NCI-H226 (cell line): ENCODE results near the gene MRPL46.
"Not testable (repeated sequence)": the region's sequence is repeated elsewhere in the genome, so short reads cannot be mapped to it uniquely, and the experiment has no call there.

Source experiments
- DNase-seq: peaks from one replicate; pipeline ENCODE4 v3.0.0-alpha.2; 2015

Gene MRPL46

DNA sequence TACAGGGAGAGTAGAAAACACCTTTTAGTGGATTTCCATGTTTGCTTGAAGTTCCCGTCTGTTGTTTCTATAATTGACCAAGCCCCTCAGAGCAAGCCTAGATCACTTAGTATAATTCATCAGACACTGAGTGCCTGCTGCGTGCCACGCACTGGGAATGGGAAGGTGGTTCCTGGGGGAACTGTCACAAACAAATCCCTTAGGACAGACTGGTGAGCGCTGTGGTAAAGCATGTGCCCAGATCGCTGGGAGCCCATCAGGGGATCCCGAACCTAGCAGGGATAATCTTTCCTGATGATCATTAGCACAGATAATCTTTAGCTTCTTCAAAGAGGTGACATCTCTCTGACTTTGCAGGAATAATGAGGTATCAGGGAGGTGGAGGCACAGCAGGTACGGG is 9.9 kb upstream of the MRPL46 start:
- no peak for DNase-seq

- peak; percentile 24 for DNase-seq
Measured at GRCh38 chr15:88476635-88477060, 9.5 kb upstream of the MRPL46 start.

GRCh38 chr15:88473661-88474293 is 6.6 kb upstream of the MRPL46 start:
- not testable (repeated sequence) for DNase-seq

DNA sequence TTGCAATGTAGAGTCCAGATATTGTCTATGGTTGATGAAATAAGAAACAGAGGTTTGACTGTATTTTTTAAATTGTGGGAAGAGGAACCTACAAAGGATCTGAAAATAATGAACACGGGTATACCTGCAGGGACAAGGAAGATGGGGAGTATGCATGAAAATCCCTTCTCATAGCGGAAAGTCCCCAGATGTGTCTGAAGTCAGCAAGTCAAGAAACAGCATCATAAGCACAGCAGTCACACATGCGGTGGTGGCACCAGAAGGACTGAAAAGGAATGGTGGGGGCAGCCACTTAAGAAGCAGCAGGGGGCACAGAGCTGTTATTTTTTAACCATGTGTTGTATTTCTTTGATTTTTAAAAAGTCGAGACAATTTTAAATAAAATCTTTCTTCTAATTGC is 5.0 kb upstream of the MRPL46 start:
- DNase-seq, result no peak

DNA sequence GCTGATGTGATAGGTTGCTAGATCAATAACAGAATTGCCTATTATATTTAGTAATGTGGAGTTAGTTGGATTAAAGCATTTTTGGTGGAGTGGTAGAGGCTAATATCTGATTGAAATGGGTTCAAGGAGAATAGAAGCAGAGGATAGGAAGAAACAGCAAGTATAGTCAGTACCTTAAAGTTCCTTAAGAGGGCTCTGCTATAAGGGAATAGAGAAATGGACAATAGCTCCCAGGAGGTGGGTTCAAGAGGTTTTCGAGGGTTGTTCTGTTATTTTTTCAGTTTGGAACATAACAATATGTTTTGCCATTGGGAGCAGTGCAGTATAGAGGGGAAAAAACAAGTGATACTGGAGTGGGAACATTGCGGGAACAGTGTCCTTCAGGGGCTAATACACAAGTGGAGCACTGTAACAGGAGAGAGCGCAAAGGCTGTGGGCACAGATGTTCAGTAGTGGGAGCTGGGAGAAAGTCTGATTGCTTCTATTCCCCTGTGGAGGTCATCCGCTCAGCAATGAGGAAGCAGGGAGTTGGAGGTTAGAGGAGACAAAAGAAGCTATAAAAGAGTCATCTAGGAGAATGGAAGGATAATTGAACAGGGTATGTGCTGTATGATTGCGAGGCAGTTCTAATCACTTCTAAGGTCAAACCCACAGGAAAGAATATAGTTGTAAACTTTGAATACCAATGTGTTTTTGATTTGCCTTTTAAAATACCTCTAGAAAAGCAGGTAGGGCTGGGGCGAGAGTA is 3.6 kb upstream of the MRPL46 start:
- DNase-seq, result no peak

DNA sequence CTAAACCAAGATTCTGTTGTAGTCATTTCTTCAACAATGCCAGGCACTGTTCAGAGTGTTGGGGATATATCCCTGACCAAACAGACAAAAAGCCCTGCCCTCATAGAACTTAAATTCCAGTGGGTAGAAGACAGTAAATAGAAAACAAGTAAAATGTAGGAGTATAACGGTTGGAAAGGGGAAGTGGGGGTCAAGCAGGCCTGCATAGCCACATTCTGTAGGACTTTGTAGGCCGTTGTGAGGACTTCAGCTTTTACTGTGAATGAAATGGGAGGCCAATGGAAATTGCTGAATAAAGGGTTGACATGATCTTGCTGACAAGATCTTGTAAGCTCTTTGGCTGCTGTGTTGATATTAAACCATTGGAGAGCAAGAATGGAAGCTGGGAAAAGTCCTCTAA is 2.1 kb upstream of the MRPL46 start:
- DNase-seq, result no peak

DNA sequence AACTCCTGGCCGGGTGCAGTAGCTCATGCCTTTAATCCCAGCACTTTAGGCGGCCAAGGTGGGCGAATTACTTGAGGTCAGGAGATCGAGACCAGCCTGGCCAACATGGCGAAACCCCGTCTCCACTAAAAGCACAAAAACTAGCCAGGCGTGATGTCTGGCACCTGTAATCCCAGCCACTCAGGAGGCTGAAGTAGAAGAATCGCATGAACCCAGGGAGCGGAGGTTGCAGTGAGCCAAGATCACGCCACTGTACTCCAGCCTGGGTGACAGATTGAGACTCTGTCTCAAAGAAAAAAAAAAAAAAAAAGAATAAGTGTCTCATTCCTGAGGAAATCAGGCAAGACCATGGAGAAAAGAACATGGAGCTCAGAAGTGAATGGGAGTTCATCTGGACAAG is 1.5 kb upstream of the MRPL46 start:
- DNase-seq, result not testable (repeated sequence)

- no peak for DNase-seq
Measured at GRCh38 chr15:88467935-88468528, 844 bp upstream of the MRPL46 start.

DNA sequence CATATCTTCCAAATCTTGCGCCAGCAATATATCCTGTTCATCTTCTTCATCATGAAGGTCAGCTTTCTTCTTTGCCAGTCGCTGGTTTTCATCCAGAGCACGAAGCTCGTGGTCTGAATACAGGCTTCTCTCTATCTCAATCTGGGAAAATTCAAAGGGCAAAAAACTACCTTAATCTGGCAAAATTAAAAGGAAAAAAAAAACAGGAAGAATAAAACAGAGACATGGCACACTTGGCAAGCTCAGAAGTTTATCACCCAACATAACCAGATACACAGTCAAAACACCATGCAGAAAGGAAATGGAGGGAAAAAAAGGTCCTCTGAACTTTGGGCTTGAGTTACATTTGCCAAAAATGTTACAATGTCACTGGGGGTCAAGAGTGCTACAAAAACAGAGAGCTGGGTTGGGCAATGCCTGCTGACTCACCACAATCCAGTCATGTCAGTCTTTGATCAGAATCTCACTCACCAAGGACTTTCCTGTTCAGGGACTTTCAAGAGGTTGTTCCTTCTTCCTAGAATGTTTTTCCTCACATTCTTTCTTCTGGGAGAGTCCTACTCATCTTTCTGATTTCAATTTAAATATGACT is 1.5 kb downstream of the MRPL46 start:
- DNase-seq, result no peak

DNA sequence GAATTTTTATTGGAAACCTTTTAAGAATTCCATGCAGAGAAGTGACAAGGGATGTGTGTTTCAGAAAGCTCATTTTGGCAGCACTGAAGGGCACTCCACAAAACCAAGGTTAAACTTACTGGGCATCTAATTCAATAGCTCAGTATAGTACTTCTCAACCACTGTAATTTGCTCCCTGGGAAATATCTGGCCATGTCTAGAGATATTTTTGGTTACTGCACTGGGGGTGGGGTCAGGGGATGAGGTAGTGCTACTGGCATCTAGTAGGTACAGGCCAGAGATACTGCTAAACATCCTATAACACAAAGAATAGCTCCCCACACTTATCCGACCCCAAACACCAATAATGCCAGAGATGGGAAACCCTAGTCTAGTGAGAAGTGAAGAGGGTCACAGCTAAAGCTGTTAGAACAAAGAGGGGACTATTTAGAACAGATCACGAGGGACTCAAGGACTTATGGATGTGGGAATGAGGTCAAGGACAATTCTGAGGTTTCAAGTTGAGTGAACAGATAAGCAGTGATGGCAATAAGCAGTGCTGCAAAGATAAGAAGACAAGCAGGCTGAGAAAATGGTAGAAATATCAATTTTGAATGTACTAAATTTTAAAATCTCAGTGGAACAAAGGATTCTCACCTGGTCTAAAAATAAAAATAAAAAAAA is 3.2 kb downstream of the MRPL46 start:
- DNase-seq, result no peak

- DNase-seq, result no peak
Measured at GRCh38 chr15:88456733-88457132, 10.5 kb downstream of the MRPL46 start.

- peak; percentile 73 for DNase-seq
Measured at GRCh38 chr15:88454867-88455810, 12.0 kb downstream of the MRPL46 start.

DNA sequence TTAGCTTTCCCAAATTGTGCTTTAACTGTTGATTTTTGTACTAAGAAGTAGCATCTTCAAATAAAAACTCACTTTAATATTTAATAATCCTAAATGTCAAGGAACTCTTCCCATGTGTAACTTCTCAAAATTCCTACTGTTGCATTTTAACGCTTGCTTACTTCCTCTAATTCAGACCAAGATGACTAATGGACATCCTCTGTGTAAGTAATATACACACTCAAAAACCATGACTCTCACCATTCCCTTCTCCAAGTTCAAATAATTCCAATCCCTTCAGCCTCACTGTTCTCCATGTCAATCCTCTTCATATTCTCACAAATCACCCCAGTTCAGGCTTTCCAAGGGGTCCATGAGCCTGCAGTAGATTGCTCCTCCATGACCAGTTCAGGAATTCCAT is 13.0 kb downstream of the MRPL46 start:
- DNase-seq, result no peak

GRCh38 chr15:88453651-88454050 is 13.5 kb downstream of the MRPL46 start:
- DNase-seq, result no peak

DNA sequence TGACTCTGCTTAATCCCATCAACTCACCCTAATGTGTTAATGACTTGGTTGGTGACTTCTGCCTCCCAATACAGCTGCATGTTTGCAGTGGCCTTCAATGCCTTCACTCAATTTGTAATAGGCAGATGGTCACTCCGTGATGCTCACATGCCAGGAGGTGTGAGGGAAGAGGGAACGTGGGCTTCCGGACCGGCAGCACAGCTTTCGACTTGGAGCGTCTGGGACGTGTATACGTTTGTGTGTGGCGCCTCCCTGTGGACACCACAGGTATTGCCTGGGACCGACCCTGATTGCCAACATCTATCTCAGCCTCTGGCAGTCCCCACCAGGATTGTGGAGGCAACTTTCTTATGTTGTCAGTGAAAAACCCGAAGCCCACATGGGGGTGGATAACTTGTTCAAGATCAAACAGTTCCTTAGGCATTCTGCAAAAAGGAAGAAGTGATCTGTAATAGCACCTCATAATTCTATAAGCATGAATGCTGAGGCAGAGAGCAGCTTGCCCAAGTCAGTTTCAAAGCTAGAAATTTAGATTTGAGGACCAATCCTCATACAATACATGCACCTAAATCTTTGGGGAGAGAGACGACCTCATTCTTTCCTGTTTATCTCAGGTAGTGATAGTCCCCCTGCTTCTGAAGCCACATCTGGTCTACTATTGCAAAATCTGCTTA is 16.9 kb downstream of the MRPL46 start:
- DNase-seq, result peak; percentile 60

GRCh38 chr15:88449581-88449980 is 17.6 kb downstream of the MRPL46 start:
- DNase-seq, result no peak

- DNase-seq, result no peak
Measured at GRCh38 chr15:88448991-88449461, 18.2 kb downstream of the MRPL46 start.

GRCh38 chr15:88447741-88448140 is 19.4 kb downstream of the MRPL46 start:
- no peak for DNase-seq

GRCh38 chr15:88447206-88447605 is 20.0 kb downstream of the MRPL46 start:
- DNase-seq, result no peak

DNA sequence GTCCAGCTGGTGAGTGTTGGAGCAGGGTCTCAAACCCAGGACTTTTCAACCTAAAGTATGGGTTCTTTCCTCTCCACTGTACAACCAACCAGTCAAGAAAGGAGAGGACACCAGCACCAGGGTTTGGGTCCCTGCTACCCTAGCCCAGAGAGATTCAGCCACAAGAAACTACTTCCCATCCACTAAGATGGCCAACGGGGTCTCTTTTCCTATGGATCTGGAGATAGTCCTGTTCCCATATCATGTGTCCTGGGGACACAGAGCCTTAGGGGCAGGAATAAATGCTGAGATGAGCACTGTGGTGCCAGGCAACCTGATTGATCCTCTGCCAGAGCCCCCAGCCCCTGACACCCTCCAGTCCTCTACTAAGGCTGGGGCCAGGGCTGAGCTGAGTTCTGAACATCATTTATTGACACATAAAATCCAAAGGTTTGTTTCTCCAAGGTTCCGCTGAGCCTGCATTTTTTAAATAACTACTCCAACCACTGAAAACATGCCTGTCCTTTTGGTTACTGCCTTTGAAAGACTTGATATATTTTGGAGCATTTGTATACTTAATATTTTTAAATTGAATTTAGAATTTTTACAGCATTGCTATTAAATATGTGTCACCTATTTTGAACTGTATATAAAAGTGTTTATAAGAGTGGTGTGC is 26.0 kb downstream of the MRPL46 start:
- DNase-seq, result no peak

DNA sequence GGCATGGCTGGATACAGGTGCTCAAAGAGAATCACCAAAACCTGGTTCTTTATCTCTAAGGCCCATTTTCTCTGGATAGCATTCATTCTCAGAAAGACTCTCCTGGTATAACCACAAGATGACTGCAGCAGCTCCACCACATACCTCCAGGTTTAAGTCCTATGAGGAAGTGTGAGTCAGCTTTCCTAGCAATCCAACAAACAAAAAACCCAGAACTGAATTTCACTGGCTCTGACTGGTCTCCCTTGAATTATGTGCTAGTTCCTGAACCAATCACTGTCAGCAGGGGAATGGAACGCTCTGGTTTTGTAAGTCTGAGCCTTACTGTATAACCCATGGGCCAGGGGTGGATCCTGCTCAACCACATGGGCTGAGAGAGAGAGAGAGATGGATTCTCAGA is 27.2 kb downstream of the MRPL46 start:
- peak; percentile 82 for DNase-seq
